Breast epithelium (tissue), 4 donors: ENCODE results near the gene OBSCN. TPM values are rescaled to one million over a fixed set of nuclear protein-coding genes. Genes with fewer than 3 reads are reported as not detected.

Source experiments
- DNase-seq, 2 donors: peaks; one replicate each; pipeline ENCODE4 v3.0.0-alpha.2; 2019; ENCODE audit warnings: low spot score in 2 of 2
- H3K27ac ChIP-seq, 2 donors: fragments of 200-600 bp; sonication (generic) in 1 of 2; one replicate each; pipeline ENCODE4 v1.5.1; 2016 to 2019; ENCODE audit warnings: mild to moderate bottlenecking in 1 of 2
- H3K27me3 ChIP-seq, 2 donors: fragments of 200-600 bp; sonication (generic) in 1 of 2; one replicate each; pipeline versions ENCODE4 v1.5.1 to v1.6.0; 2017 to 2019; ENCODE audit warnings: control low read depth in 1 of 2, mild to moderate bottlenecking in 1 of 2
- H3K36me3 ChIP-seq: fragments of 200-600 bp; one replicate; pipeline ENCODE4 v1.5.1; 2019
- H3K4me1 ChIP-seq, 2 donors: fragments of 200-600 bp; sonication (generic); one replicate each; pipeline ENCODE4 v1.5.1; 2016 to 2019; ENCODE audit warnings: control low read depth in 1 of 2
- H3K4me3 ChIP-seq, 3 donors: fragments of 200-600 bp; sonication (generic); 1 replicate in 2 of 3; 2 replicates in 1 of 3; pipeline ENCODE4 v1.5.1; 2016 to 2019; ENCODE audit warnings: mild to moderate bottlenecking in 3 of 3, moderate library complexity in 2 of 3
- H3K9me3 ChIP-seq, 2 donors: fragments of 200-600 bp; sonication (generic) in 1 of 2; one replicate each; pipeline ENCODE4 v1.5.1; 2016 to 2019; ENCODE audit warnings: control low read depth in 1 of 2
- POLR2A ChIP-seq: fragments of 450-650 bp; IDR thresholded peaks from one replicate; pipeline ENCODE4 v1.6.1; 2016; ENCODE audit warnings: antibody characterized with exemption, mild to moderate bottlenecking, moderate library complexity
- POLR2AphosphoS5 ChIP-seq, 3 donors: sonication (generic); formaldehyde crosslinking; IDR thresholded peaks; one replicate each; pipeline ENCODE4 v1.6.1; 2017; ENCODE audit warnings: antibody characterized with exemption in 3 of 3
- intact Hi-C: fragments of 100-400 bp; cut with DNase I; formaldehyde crosslinking; loops from one replicate; pipeline ENCODE4 v1.15.1; 2023; ENCODE audit warnings: low total_unique reads
- total RNA-seq, 3 donors: library from RNA; depleted of rRNA; stranded (reverse); fragments of >200 nt; gene quantifications; one replicate each; pipeline ENCODE4 v1.1.0, GENCODE V29; 2016
- TF ChIP-seq, protein P1 (sequence below), 3 donors: fragments of 450-650 bp; IDR thresholded peaks; one replicate each; pipeline ENCODE4 v1.5.1; 2016 to 2017; ENCODE audit warnings: antibody characterized with exemption in 3 of 3, mild to moderate bottlenecking in 3 of 3, moderate library complexity in 3 of 3

The OBSCN gene
- total RNA-seq, 3 donors from 2014 or later = 3.0 to 40.0 (median 27.9) TPM

DNA sequence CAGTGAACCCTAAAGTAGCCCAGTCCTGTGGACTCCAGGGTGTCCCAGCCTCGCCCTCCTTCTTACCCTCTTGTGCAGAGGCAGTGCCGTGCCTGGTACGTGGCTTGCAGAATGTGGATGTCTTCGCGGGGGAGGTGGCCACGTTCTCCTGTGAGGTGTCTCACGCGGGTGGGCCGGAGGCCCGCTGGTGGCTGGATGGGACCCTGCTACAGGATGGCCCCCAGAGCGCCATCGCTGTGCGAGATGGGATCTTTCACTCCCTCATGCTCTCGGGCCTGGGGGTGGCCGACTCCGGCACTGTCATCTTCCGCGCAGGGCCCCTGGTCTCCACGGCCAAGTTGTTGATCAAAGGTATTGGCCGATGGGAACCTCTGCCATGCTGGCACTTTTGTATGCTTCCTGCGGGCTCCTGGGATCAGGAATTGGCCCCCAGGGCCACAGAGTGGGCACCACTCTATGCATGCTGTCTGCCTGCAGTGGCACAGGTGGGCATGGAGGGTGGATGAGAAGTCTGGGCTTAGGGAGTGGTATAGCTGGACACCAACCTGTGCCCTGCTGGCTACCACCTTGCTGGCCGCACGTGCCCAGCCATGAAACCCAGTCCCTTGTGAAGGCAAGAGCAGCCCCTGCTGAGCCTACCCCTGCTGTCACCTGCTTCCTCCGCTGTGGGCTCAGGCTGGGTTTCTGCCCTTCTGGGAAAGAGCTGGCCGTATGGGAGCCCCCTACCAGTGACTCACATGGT, 105.9 kb downstream of the OBSCN start:
- Histone ChIP-seq H3K9me3 (peaks cover 10 to 12% of the 10 kb centered on the region in 2 donors), H3K4me1 (no peaks in the 10 kb centered on the region), H3K27me3 (no peaks in the 10 kb centered on the region), H3K4me3 (no peak overlapping the region), H3K27ac (no peak overlapping the region), H3K36me3 (no peaks in the 10 kb centered on the region)
- intact Hi-C loops = no loop called here
- DNase-seq = peak in 1 of 2 donors; percentile 35
- no peak for TF ChIP-seq POLR2AphosphoS5 (IDR thresholded peaks at IDR 0.05)

- Histone ChIP-seq H3K4me1 (no peaks in the 10 kb centered on the region), H3K4me3 (no peak overlapping the region), H3K27ac (no peak overlapping the region), H3K27me3 (no peaks in the 10 kb centered on the region), H3K9me3 (peaks cover 10 to 12% of the 10 kb centered on the region in 2 donors), H3K36me3 (no peaks in the 10 kb centered on the region)
- intact Hi-C loops = no loop called here
- DNase-seq = no peak
- TF ChIP-seq POLR2A (no peak), POLR2AphosphoS5 (IDR thresholded peaks at IDR 0.05) (no peak)
- TF ChIP-seq, protein P1, sequence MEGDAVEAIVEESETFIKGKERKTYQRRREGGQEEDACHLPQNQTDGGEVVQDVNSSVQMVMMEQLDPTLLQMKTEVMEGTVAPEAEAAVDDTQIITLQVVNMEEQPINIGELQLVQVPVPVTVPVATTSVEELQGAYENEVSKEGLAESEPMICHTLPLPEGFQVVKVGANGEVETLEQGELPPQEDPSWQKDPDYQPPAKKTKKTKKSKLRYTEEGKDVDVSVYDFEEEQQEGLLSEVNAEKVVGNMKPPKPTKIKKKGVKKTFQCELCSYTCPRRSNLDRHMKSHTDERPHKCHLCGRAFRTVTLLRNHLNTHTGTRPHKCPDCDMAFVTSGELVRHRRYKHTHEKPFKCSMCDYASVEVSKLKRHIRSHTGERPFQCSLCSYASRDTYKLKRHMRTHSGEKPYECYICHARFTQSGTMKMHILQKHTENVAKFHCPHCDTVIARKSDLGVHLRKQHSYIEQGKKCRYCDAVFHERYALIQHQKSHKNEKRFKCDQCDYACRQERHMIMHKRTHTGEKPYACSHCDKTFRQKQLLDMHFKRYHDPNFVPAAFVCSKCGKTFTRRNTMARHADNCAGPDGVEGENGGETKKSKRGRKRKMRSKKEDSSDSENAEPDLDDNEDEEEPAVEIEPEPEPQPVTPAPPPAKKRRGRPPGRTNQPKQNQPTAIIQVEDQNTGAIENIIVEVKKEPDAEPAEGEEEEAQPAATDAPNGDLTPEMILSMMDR (IDR thresholded peaks at IDR 0.05) = no peak
Measured at GRCh38 chr1:228314315-228314657, 106.4 kb downstream of the OBSCN start.

DNA sequence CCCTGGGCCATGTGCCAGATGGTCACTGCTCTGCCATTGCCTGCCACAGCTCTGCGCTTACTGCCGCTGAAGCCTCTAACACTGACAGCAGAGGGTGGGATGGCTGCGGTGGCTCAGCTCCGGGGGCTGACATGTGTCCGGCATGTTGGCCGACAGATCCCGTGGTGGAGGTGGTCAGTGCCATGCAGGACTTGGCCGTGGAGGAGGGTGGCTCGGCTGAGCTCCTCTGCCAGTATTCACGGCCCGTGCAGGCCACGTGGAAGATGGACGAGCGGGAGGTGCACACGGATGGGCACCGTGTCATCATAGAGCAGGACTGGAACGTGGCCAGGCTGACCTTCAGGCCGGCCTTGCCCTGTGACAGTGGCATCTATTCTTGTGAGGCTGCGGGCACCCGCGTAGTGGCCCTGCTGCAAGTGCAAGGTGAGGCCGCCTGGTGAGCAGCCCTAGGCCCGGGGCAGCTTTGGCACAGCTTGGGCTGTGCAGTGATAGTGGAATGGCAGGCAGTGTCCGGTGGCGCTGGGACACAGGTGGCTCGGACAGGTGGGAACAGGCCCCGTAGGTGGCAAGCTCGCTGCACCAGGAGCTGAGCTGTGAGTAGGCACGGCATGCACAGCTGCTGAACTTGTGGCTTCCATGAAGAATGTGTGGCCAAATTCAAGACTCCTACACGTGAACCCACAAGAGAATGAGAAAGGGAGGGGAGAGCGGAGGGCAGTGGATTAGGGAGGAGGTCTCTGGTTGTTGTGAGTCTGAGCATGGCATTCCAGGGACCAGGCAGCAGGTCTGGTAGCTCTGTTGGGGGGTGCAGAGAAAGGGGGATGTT, 107.0 kb downstream of the OBSCN start:
- TF ChIP-seq, protein P1 (IDR thresholded peaks at IDR 0.05) = no peak
- TF ChIP-seq POLR2AphosphoS5 (IDR thresholded peaks at IDR 0.05) = no peak
- no peak for TF ChIP-seq POLR2A
- intact Hi-C loops = no loop called here
- H3K36me3 ChIP-seq = no peaks in the 10 kb centered on the region

DNA sequence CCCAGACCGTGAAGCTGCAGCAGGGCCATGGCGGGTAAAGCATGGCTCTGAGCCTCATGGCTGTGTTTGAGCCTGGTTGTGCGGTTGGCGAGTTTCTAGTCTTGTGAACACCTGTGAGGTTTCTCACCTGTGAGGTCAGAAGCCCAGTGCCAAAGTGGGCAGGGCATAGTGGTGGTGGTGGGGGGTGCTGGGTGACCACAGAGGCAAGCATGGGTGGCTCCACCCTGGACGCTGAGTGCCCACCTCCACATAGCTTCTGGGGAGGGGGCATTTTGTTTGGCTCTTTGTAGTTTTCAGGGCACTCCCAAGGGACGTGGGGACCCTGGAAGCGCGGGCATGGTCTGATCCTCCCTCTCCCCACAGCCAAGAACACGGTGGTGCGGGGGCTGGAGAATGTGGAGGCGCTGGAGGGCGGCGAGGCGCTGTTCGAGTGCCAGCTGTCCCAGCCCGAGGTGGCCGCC, 107.7 kb downstream of the OBSCN start:
- Histone ChIP-seq H3K27ac (no peak overlapping the region), H3K9me3 (peaks cover 10 to 12% of the 10 kb centered on the region in 2 donors), H3K4me3 (no peak overlapping the region), H3K4me1 (no peaks in the 10 kb centered on the region), H3K27me3 (no peaks in the 10 kb centered on the region), H3K36me3 (peaks cover 1% of the 10 kb centered on the region)
- intact Hi-C loops = no loop called here
- TF ChIP-seq POLR2A = no peak
- TF ChIP-seq, protein P1 (IDR thresholded peaks at IDR 0.05) = no peak
- TF ChIP-seq POLR2AphosphoS5 (IDR thresholded peaks at IDR 0.05) = no peak
- DNase-seq = peak in 1 of 2 donors; percentile 45

More for the DNA sequence above, 107.0 kb downstream of the OBSCN start:
- Histone ChIP-seq H3K27me3 (no peaks in the 10 kb centered on the region), H3K27ac (no peak overlapping the region), H3K4me1 (no peaks in the 10 kb centered on the region), H3K4me3 (no peak overlapping the region), H3K9me3 (peaks cover 10 to 12% of the 10 kb centered on the region in 2 donors)
- DNase-seq = no peak

GRCh38 chr1:228315945-228316588, 108.2 kb downstream of the OBSCN start:
- Histone ChIP-seq H3K27ac (no peak overlapping the region), H3K4me3 (no peak overlapping the region), H3K4me1 (no peaks in the 10 kb centered on the region), H3K27me3 (no peaks in the 10 kb centered on the region), H3K36me3 (peaks cover 6% of the 10 kb centered on the region), H3K9me3 (peaks cover 10 to 12% of the 10 kb centered on the region in 2 donors)
- peak in 1 of 2 donors; percentile 47 for DNase-seq
- intact Hi-C loops = no loop called here
- TF ChIP-seq POLR2AphosphoS5 (IDR thresholded peaks at IDR 0.05) = no peak
- TF ChIP-seq, protein P1 (IDR thresholded peaks at IDR 0.05) = no peak
- no peak for TF ChIP-seq POLR2A
